CD4-positive, alpha-beta memory T cell (primary cell): Measurements from ENCODE around the gene TRPM8. TPM values are rescaled to one million over a fixed set of nuclear protein-coding genes. Genes with fewer than 3 reads are reported as not detected.

Experiments used
- CTCF ChIA-PET: fragments of 350-600 bp; sonication (Branson Sonifier 250); formaldehyde crosslinking; loops from one replicate; lab custom pipeline; 2021; ENCODE audit warnings: inconsistent platforms; ENCODE audit not compliant: partially characterized antibody; lab: Charles Lee
- POLR2A ChIA-PET: fragments of 350-600 bp; sonication (Branson Sonifier 250); formaldehyde crosslinking; loops from one replicate; lab custom pipeline; 2021; ENCODE audit not compliant: partially characterized antibody; lab: Charles Lee
- DNase-seq, 5 donors: peaks; one replicate each; pipeline versions ENCODE4 v3.0.0 to v3.0.0-alpha.2; 2020 to 2022; ENCODE audit warnings: mixed read lengths in 1 of 5
- H3K27ac ChIP-seq: one replicate; pipeline ENCODE4 v1.7.0; 2013; ENCODE audit warnings: low read depth, low read length
- H3K27me3 ChIP-seq: 2 replicates; pipeline ENCODE4 v1.7.0; 2013; ENCODE audit warnings: mild to moderate bottlenecking, low read length, moderate library complexity; ENCODE audit not compliant: insufficient read depth
- H3K36me3 ChIP-seq: 2 replicates; pipeline ENCODE4 v1.7.0; 2013; ENCODE audit warnings: mild to moderate bottlenecking, low read length, moderate library complexity; ENCODE audit not compliant: insufficient read depth
- H3K4me1 ChIP-seq: 2 replicates; pipeline ENCODE4 v1.7.0; 2013; ENCODE audit warnings: mild to moderate bottlenecking, low read length, moderate library complexity; ENCODE audit not compliant: insufficient read depth
- H3K4me3 ChIP-seq, 2 donors: one replicate each; pipeline ENCODE4 v1.7.0; 2013; ENCODE audit warnings: low read length in 2 of 2, mild to moderate bottlenecking in 1 of 2
- H3K9me3 ChIP-seq, 2 donors: one replicate each; pipeline ENCODE4 v1.7.0; 2013; ENCODE audit warnings: low read length in 2 of 2, control low read depth in 1 of 2; ENCODE audit not compliant: control insufficient read depth in 1 of 2
- H3K27ac Mint-ChIP-seq, 7 donors: one replicate each; pipeline ENCODE4 v1.8.0; 2020 to 2021; ENCODE audit warnings: mixed read lengths in 7 of 7, mild to moderate bottlenecking in 6 of 7, inconsistent platforms in 3 of 7, moderate library complexity in 3 of 7
- H3K27me3 Mint-ChIP-seq, 2 donors: one replicate each; pipeline ENCODE4 v1.8.0; 2020 to 2021; ENCODE audit warnings: mixed read lengths in 2 of 2
- H3K36me3 Mint-ChIP-seq, 2 donors: one replicate each; pipeline ENCODE4 v1.8.0; 2020 to 2021; ENCODE audit warnings: mixed read lengths in 2 of 2, inconsistent platforms in 1 of 2, mild to moderate bottlenecking in 1 of 2
- H3K4me1 Mint-ChIP-seq, 4 donors: one replicate each; pipeline ENCODE4 v1.8.0; 2020 to 2021; ENCODE audit warnings: mixed read lengths in 4 of 4, mild to moderate bottlenecking in 1 of 4
- H3K4me3 Mint-ChIP-seq, 8 donors: one replicate each; pipeline ENCODE4 v1.8.0; 2020 to 2021; ENCODE audit warnings: mixed read lengths in 8 of 8, mild to moderate bottlenecking in 7 of 8, moderate library complexity in 6 of 8, inconsistent platforms in 3 of 8
- H3K9me3 Mint-ChIP-seq, 8 donors: one replicate each; pipeline ENCODE4 v1.8.0; 2020 to 2021; ENCODE audit warnings: mixed read lengths in 8 of 8, mild to moderate bottlenecking in 5 of 8, inconsistent platforms in 3 of 8, moderate library complexity in 1 of 8
- intact Hi-C: fragments of 100-400 bp; cut with micrococcal nuclease; formaldehyde crosslinking; loops from one replicate; pipeline ENCODE4 v1.15.1; 2023
- polyA plus RNA-seq, 2 donors: library from polyadenylated mRNA; unstranded; fragments of 300-500 nt; fragmentation: Illumina TruSeq; gene quantifications; one replicate each; pipeline ENCODE4 v1.2.3, GENCODE V29; 2021
- total RNA-seq, 2 experiments: library from RNA; stranded (reverse); gene quantifications; one replicate each; pipeline ENCODE4 v1.2.3, GENCODE V29; 2021

The TRPM8 gene
- total and polyA plus RNA-seq, 4 experiments from 2014 or later, result not detected

DNA sequence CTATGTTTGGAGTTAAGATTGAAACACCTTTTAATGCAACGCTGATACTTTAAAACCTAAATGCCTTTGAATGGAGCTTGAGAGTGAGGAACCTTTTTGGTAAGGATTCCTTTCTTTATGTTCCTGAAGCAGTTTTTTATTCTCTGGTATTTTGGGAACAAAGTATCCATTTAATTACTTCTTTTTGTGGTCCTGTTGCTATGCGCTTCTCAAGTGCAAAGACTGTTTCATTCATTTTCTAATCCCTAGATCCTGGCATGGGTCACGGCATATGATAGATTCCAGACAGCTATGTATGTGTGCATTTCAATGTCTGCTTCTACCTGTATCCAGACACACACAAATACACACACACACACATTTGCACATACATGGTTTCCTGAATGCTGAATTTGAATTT, 28.0 kb downstream of the TRPM8 start:
- POLR2A ChIA-PET, result no interaction called here
- no peak overlapping the region for H3K27ac Mint-ChIP-seq
- peaks cover 5% of the 10 kb centered on the region for H3K27me3 ChIP-seq
- peaks cover 0 to 3% of the 10 kb centered on the region in 2 donors for H3K36me3 Mint-ChIP-seq
- H3K9me3 ChIP-seq, result no peaks in the 10 kb centered on the region
- H3K4me3 Mint-ChIP-seq, result no peak overlapping the region
- H3K4me1 Mint-ChIP-seq, result peaks cover 0 to 7% (median 1%) of the 10 kb centered on the region in 4 donors
- no peak overlapping the region for H3K4me3 ChIP-seq
- peaks cover 0 to 21% (median 13%) of the 10 kb centered on the region in 8 donors for H3K9me3 Mint-ChIP-seq
- no peaks in the 10 kb centered on the region for H3K4me1 ChIP-seq
- no peak overlapping the region for H3K27ac ChIP-seq
- intact Hi-C loops, result no loop called here
- DNase-seq, result no peak
- H3K27me3 Mint-ChIP-seq, result peaks cover 11 to 55% of the 10 kb centered on the region in 2 donors
- H3K36me3 ChIP-seq, result no peaks in the 10 kb centered on the region
- CTCF ChIA-PET, result no interaction called here

DNA sequence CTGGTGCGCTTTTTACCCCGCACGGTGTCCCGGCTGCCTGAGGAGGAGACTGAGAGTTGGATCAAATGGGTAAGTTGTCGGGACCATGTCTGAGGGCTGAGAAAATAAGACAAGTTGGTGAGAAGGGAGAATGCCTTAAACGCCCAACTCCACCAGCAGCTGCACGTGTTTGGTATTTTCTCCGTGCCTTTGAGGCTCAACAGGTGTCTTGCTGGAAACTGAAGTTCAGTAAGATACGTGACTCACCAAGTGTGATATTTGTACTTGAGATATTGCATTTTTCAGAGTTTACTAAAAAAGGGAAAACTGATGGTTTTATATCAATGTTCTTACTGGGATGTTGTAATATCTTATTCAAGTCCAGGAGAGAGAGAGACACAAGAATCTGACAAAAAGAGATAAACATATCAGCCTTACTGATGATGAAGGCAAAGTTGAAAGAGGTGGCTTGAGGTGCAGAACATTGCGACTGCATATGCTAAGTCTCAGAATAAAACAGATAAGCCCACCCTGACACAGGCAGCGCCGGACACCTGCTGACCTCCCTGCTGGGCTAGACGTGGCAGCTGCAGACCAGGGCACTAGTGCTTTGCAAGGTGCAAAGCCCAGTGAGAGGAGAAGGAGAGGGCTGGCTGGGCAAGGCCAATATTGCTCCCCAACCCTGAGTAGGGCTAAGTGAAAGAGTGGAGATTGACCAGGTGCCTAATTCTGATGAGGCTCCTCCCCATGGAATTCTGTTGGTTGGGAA, 33.1 kb downstream of the TRPM8 start:
- H3K36me3 Mint-ChIP-seq, result peaks cover 0 to 1% of the 10 kb centered on the region in 2 donors
- ChIA-PET POLR2A (no interaction called here), CTCF (no interaction called here)
- H3K27ac ChIP-seq, result no peak overlapping the region
- H3K27ac Mint-ChIP-seq, result peak overlapping the region in 1 of 7 donors; percentile 26
- H3K4me1 Mint-ChIP-seq, result no peaks in the 10 kb centered on the region
- intact Hi-C loops, result no loop called here
- H3K9me3 ChIP-seq, result no peaks in the 10 kb centered on the region
- H3K4me3 Mint-ChIP-seq, result no peak overlapping the region
- H3K9me3 Mint-ChIP-seq, result peaks cover under 1 to 7% (median 4%) of the 10 kb centered on the region in 8 donors
- peaks cover 3% of the 10 kb centered on the region for H3K27me3 ChIP-seq
- no peak for DNase-seq
- H3K4me3 ChIP-seq, result no peak overlapping the region
- peaks cover 19 to 47% of the 10 kb centered on the region in 2 donors for H3K27me3 Mint-ChIP-seq
- H3K36me3 ChIP-seq, result no peaks in the 10 kb centered on the region
- H3K4me1 ChIP-seq, result no peaks in the 10 kb centered on the region

DNA sequence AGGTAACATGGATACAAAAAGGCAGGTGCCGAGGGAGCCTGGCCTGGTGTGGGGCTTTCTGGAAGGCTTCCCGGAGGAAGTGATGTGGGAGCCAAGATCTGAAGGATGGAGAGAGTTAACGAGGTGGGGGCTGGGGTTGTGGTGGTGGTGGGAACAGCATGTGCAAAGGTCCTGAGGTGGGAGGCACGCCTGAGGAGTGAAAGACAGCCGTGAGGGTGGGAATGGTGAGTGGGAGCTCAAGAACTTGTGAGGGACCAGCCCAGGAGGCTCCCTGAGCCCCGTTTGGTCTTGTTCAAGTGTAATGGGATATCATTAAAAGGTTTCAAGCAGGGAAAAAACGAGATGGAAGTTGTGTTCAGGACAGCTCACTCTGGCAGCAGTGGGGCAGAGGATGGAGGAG, 35.2 kb downstream of the TRPM8 start:
- Mint-ChIP-seq H3K4me3 (no peak overlapping the region), H3K36me3 (no peaks in the 10 kb centered on the region), H3K27me3 (peaks cover 15 to 34% of the 10 kb centered on the region in 2 donors), H3K9me3 (peaks cover 0 to 3% (median 0%) of the 10 kb centered on the region in 8 donors), H3K27ac (no peak overlapping the region), H3K4me1 (no peaks in the 10 kb centered on the region)
- Histone ChIP-seq H3K9me3 (no peaks in the 10 kb centered on the region), H3K36me3 (no peaks in the 10 kb centered on the region), H3K4me1 (no peaks in the 10 kb centered on the region), H3K27ac (no peak overlapping the region), H3K27me3 (peaks cover 3% of the 10 kb centered on the region), H3K4me3 (no peak overlapping the region)
- ChIA-PET POLR2A (no interaction called here), CTCF (no interaction called here)
- no peak for DNase-seq
- intact Hi-C loops, result no loop called here

DNA sequence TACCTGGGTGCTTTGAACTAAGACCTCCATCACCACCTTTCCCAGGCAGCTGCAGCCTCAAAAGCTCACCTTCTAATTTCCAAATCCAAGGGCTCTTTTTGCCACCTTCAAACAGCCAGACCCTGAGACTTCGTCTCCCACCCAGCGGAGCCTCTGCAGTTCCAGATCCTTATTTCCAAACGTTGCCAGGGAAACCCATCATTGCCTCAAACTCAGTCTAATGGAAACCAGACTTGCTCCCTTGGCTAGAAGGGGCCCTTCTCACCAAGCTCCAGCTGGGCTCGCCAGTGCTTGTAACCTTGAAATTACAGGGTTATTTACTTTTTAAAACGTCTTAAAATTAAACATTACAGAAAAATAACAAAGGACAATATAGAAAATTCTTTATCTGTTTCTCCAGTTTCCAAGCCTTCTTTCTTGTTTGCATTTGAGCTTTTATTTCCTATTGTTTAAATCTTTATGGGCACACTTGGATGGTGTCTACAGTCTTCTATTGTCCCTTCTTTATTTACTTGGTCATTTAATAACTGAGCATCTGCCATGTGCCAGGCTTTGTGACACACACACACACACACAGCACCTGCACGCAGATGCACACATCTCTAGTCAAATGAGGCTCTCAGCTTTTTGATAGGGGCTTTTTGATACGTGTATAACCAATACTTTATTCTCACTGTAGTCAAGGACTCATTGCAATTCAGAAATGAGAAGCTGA, 36.1 kb downstream of the TRPM8 start:
- intact Hi-C loops, result no loop called here
- Mint-ChIP-seq H3K27me3 (peaks cover 15 to 31% of the 10 kb centered on the region in 2 donors), H3K27ac (no peak overlapping the region), H3K4me1 (no peaks in the 10 kb centered on the region), H3K36me3 (no peaks in the 10 kb centered on the region), H3K9me3 (peaks cover 0 to 3% (median 0%) of the 10 kb centered on the region in 8 donors), H3K4me3 (no peak overlapping the region)
- no peak overlapping the region for H3K27ac ChIP-seq
- peaks cover 3% of the 10 kb centered on the region for H3K27me3 ChIP-seq
- no peaks in the 10 kb centered on the region for H3K36me3 ChIP-seq
- H3K9me3 ChIP-seq, result no peaks in the 10 kb centered on the region
- CTCF ChIA-PET, result interaction anchor here (1.0 to 1.1 kb wide), 2 partner anchors 182 to 592 kb away, joined by 3 read pairs; no protein-coding TSS in a partner anchor
- no peak overlapping the region for H3K4me3 ChIP-seq
- H3K4me1 ChIP-seq, result no peaks in the 10 kb centered on the region
- no peak for DNase-seq
- POLR2A ChIA-PET, result no interaction called here

DNA sequence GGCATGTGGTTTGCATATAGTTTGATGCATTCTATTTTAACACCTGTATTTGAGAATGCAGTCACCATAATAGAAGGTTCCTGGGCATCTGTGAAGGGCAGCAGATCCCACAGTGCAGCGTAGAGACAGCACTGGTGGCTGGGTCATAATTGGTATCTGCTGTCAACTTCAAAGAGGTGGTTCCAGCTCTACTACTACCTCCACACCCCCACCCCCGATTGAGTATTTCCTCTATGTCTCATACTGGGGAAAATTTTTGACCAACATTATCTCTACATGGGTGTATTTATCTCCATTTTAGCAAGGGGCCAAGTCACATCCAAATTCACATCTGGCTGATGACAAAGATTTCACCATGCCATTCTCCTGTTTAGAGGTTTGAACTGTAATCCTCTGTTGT, 43.0 kb downstream of the TRPM8 start:
- Histone ChIP-seq H3K27ac (no peak overlapping the region), H3K27me3 (no peaks in the 10 kb centered on the region), H3K36me3 (no peaks in the 10 kb centered on the region), H3K4me1 (no peaks in the 10 kb centered on the region), H3K4me3 (no peak overlapping the region), H3K9me3 (no peaks in the 10 kb centered on the region)
- H3K9me3 Mint-ChIP-seq, result no peaks in the 10 kb centered on the region
- intact Hi-C loops, result no loop called here
- H3K27me3 Mint-ChIP-seq, result peaks cover 2 to 4% of the 10 kb centered on the region in 2 donors
- H3K27ac Mint-ChIP-seq, result no peak overlapping the region
- no peak for DNase-seq
- ChIA-PET POLR2A (no interaction called here), CTCF (no interaction called here)
- no peaks in the 10 kb centered on the region for H3K4me1 Mint-ChIP-seq
- no peak overlapping the region for H3K4me3 Mint-ChIP-seq
- no peaks in the 10 kb centered on the region for H3K36me3 Mint-ChIP-seq

DNA sequence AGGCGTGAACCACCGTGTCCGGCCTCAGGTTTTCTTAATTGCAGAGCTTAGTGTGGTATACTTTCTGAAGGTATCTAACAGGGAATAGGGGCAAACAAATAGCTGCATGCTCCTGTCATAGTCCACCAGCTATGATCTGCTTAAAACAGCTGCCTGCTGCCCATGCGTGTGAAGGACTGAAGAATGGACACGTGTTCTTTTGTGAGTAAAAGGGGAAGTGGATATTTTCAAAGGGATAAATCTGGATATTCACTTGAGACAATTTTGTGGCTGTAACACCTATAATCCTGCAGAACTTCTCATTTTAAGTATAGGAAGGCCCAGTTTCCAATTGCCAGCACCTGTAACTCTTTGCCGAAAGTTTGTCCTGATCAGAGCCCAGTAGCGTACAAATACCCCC, 44.7 kb downstream of the TRPM8 start:
- peaks cover 0 to 2% (median 0%) of the 10 kb centered on the region in 4 donors for H3K4me1 Mint-ChIP-seq
- H3K9me3 Mint-ChIP-seq, result no peaks in the 10 kb centered on the region
- H3K36me3 Mint-ChIP-seq, result no peaks in the 10 kb centered on the region
- H3K4me3 ChIP-seq, result no peak overlapping the region
- H3K27me3 ChIP-seq, result no peaks in the 10 kb centered on the region
- DNase-seq, result no peak
- H3K27me3 Mint-ChIP-seq, result peaks cover 2% of the 10 kb centered on the region in 2 donors
- H3K9me3 ChIP-seq, result no peaks in the 10 kb centered on the region
- CTCF ChIA-PET, result interaction anchor here (2.0 kb wide), 1 partner anchor 583 kb away, joined by 4 read pairs; no protein-coding TSS in a partner anchor
- H3K27ac Mint-ChIP-seq, result no peak overlapping the region
- POLR2A ChIA-PET, result no interaction called here
- H3K36me3 ChIP-seq, result no peaks in the 10 kb centered on the region
- no peaks in the 10 kb centered on the region for H3K4me1 ChIP-seq
- H3K4me3 Mint-ChIP-seq, result no peak overlapping the region
- H3K27ac ChIP-seq, result no peak overlapping the region
- intact Hi-C loops, result no loop called here

DNA sequence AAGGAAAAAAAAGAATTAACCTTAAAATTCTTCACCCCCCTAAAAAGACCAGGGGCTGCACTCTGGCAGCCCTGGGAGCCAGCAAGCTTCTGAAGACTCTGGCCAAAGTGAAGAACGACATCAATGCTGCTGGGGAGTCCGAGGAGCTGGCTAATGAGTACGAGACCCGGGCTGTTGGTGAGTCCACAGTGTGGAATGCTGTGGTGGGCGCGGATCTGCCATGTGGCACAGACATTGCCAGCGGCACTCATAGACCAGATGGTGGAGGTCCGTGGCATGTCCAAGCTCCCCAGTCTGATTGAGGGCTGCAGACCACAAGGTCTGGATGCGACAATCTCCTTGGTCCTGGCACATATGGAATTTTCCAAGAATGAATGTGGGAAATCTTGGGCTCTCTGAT, 47.4 kb downstream of the TRPM8 start:
- ChIA-PET POLR2A (no interaction called here), CTCF (no interaction called here)
- no peaks in the 10 kb centered on the region for H3K27me3 ChIP-seq
- intact Hi-C loops, result no loop called here
- H3K4me3 ChIP-seq, result no peak overlapping the region
- no peak for DNase-seq
- Mint-ChIP-seq H3K36me3 (no peaks in the 10 kb centered on the region), H3K27ac (no peak overlapping the region), H3K4me3 (no peak overlapping the region), H3K27me3 (peaks cover 2% of the 10 kb centered on the region in 2 donors), H3K9me3 (no peaks in the 10 kb centered on the region), H3K4me1 (peaks cover 5 to 19% (median 11%) of the 10 kb centered on the region in 4 donors)
- peaks cover 11% of the 10 kb centered on the region for H3K4me1 ChIP-seq
- H3K9me3 ChIP-seq, result no peaks in the 10 kb centered on the region
- H3K36me3 ChIP-seq, result no peaks in the 10 kb centered on the region
- H3K27ac ChIP-seq, result no peak overlapping the region
